Measurements from ENCODE around the gene ORC1. TPM values are rescaled to one million over a fixed set of nuclear protein-coding genes. Genes with fewer than 3 reads are reported as not detected.

The ORC1 gene
- total RNA-seq, 1 experiment from 2014 or later = 14.0 TPM

DNA sequence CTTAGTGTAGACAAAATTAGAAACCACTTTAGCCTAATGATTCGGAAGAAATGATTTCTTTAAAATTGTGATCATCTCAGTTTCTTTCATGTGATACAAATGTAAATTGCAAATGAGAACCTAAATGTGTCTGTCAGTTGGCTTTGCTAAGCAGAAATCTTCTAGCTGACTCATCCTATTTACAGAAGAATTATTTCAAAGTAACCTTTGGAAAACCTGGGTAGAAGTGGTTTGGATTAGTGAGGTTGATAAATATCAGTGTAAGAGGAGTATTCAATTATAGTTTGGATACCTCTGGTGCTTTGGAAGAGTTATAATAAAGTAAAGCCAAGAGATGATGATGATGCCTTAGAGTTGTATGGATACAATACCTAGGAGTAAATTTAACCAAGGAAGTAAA is 75.6 kb downstream of the ORC1 start:
- Histone ChIP-seq H3K4me3 (ENCODE audit: low read depth, low read length) (no peak overlapping the region), H3K27me3 (replicated peaks; ENCODE audit: control insufficient read depth, insufficient read depth, low read length) (no peaks in the 10 kb centered on the region), H3K36me3 (ENCODE audit: control insufficient read depth, insufficient read depth, low read length) (no peaks in the 10 kb centered on the region), H3K4me1 (peaks cover 11% of the 10 kb centered on the region), H3K9me3 (no peaks in the 10 kb centered on the region)
- BruUV-seq (replicated peaks) = no TSS peak
- CTCF ChIA-PET = no interaction called here
- TF ChIP-seq, protein P1, sequence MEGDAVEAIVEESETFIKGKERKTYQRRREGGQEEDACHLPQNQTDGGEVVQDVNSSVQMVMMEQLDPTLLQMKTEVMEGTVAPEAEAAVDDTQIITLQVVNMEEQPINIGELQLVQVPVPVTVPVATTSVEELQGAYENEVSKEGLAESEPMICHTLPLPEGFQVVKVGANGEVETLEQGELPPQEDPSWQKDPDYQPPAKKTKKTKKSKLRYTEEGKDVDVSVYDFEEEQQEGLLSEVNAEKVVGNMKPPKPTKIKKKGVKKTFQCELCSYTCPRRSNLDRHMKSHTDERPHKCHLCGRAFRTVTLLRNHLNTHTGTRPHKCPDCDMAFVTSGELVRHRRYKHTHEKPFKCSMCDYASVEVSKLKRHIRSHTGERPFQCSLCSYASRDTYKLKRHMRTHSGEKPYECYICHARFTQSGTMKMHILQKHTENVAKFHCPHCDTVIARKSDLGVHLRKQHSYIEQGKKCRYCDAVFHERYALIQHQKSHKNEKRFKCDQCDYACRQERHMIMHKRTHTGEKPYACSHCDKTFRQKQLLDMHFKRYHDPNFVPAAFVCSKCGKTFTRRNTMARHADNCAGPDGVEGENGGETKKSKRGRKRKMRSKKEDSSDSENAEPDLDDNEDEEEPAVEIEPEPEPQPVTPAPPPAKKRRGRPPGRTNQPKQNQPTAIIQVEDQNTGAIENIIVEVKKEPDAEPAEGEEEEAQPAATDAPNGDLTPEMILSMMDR (IDR thresholded peaks at IDR 0.05; ENCODE audit: insufficient read depth in 1 of 2, low read depth in 1 of 2, low read length in 1 of 2, severe bottlenecking in 1 of 2, unreplicated experiment in 1 of 2) = no peak
- Mint-ChIP-seq H3K9me3 (ENCODE audit: unreplicated experiment) (no peaks in the 10 kb centered on the region), H3K4me3 (ENCODE audit: unreplicated experiment) (no peak overlapping the region), H3K36me3 (ENCODE audit: insufficient read depth, unreplicated experiment) (no peaks in the 10 kb centered on the region), H3K27ac (ENCODE audit: unreplicated experiment) (no peak overlapping the region), H3K4me1 (ENCODE audit: low read depth, unreplicated experiment) (no peaks in the 10 kb centered on the region), H3K27me3 (ENCODE audit: insufficient read depth, unreplicated experiment) (no peaks in the 10 kb centered on the region)
- POLR2A ChIA-PET = no interaction called here
- no peak for DNase-seq
- intact Hi-C loops (cut with micrococcal nuclease; ENCODE audit: unreplicated experiment) = no loop called here

GRCh38 chr1:52325786-52326185 is 78.4 kb downstream of the ORC1 start:
- Mint-ChIP-seq H3K36me3 (ENCODE audit: insufficient read depth, unreplicated experiment) (peaks cover 6% of the 10 kb centered on the region), H3K4me1 (ENCODE audit: low read depth, unreplicated experiment) (no peaks in the 10 kb centered on the region), H3K4me3 (ENCODE audit: unreplicated experiment) (no peak overlapping the region), H3K27me3 (ENCODE audit: insufficient read depth, unreplicated experiment) (no peaks in the 10 kb centered on the region), H3K9me3 (ENCODE audit: unreplicated experiment) (no peaks in the 10 kb centered on the region), H3K27ac (ENCODE audit: unreplicated experiment) (no peak overlapping the region)
- TF ChIP-seq, protein P1 (IDR thresholded peaks at IDR 0.05; ENCODE audit: insufficient read depth in 1 of 2, low read depth in 1 of 2, low read length in 1 of 2, severe bottlenecking in 1 of 2, unreplicated experiment in 1 of 2) = no peak
- ChIA-PET POLR2A (no interaction called here), CTCF (no interaction called here)
- no peaks in the 10 kb centered on the region; the same call in 1 of the 2 replicates for H3K36me3 ChIP-seq (ENCODE audit: control insufficient read depth, insufficient read depth, low read length)
- H3K4me3 ChIP-seq (ENCODE audit: low read depth, low read length) = no peak overlapping the region
- intact Hi-C loops (cut with micrococcal nuclease; ENCODE audit: unreplicated experiment) = no loop called here
- BruUV-seq (replicated peaks) = no TSS peak
- no peaks in the 10 kb centered on the region for H3K9me3 ChIP-seq
- H3K4me1 ChIP-seq = peaks cover 11% of the 10 kb centered on the region
- H3K27me3 ChIP-seq (replicated peaks; ENCODE audit: control insufficient read depth, insufficient read depth, low read length) = no peaks in the 10 kb centered on the region
- DNase-seq = no peak

DNA sequence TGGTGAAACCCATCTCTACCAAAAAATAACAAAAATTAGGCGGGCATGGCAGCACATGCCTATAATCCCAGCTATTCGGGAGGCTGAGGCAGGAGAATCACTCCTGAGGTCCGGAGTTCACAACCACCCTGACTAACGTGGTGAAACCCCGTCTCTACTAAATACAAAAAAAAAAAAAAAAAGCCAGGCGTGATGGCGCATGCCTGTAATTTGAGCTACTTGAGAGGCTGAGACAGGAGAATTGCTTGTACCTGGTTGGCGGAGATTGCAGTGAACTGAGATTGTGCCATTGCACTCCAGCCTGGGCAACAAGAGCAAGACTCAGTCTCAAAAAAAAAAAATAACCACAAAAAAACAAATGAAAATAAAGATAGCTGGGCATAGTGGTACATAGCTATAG is 80.5 kb downstream of the ORC1 start:
- POLR2A ChIA-PET = no interaction called here
- Histone ChIP-seq H3K4me1 (peaks cover 7% of the 10 kb centered on the region), H3K36me3 (ENCODE audit: control insufficient read depth, insufficient read depth, low read length) (no peaks in the 10 kb centered on the region; the same call in 1 of the 2 replicates), H3K9me3 (no peaks in the 10 kb centered on the region), H3K4me3 (ENCODE audit: low read depth, low read length) (no peak overlapping the region), H3K27me3 (replicated peaks; ENCODE audit: control insufficient read depth, insufficient read depth, low read length) (no peaks in the 10 kb centered on the region)
- Mint-ChIP-seq H3K27me3 (ENCODE audit: insufficient read depth, unreplicated experiment) (no peaks in the 10 kb centered on the region), H3K36me3 (ENCODE audit: insufficient read depth, unreplicated experiment) (peaks cover 6% of the 10 kb centered on the region), H3K4me1 (ENCODE audit: low read depth, unreplicated experiment) (no peaks in the 10 kb centered on the region), H3K27ac (ENCODE audit: unreplicated experiment) (no peak overlapping the region), H3K9me3 (ENCODE audit: unreplicated experiment) (no peaks in the 10 kb centered on the region), H3K4me3 (ENCODE audit: unreplicated experiment) (no peak overlapping the region)
- TF ChIP-seq, protein P1 (IDR thresholded peaks at IDR 0.05; ENCODE audit: insufficient read depth in 1 of 2, low read depth in 1 of 2, low read length in 1 of 2, severe bottlenecking in 1 of 2, unreplicated experiment in 1 of 2) = no peak
- BruUV-seq (replicated peaks) = no TSS peak
- no peak for DNase-seq
- CTCF ChIA-PET = no interaction called here
- intact Hi-C loops (cut with micrococcal nuclease; ENCODE audit: unreplicated experiment) = no loop called here

Other genes with a start within 250 kb of the ORC1 start
- 31.1 and 32.4 TPM in 2 replicates for gene CC2D1B, start 38.2 kb downstream of the ORC1 start, total RNA-seq (2022)
- 40.4 and 43.1 TPM in 2 replicates for gene PRPF38A, start 179 bp upstream of the ORC1 start, total RNA-seq (2022)
- 54.9 and 57.6 TPM in 2 replicates for gene TUT4, start 148.7 kb upstream of the ORC1 start, total RNA-seq (2022)
- 19.4 and 21.7 TPM in 2 replicates for gene GPX7, start 197.9 kb upstream of the ORC1 start, total RNA-seq (2022)
- 3.2 and 3.7 TPM in 2 replicates for gene SHISAL2A, start 228.7 kb upstream of the ORC1 start, total RNA-seq (2022)